ENCODE measurements around the gene COPS7A.

Gene COPS7A

GRCh38 chr12:6723607-6724408, at the start of gene COPS7A:
COPS7A (plus strand) TSS chr12:6724046; CDS start chr12:6724657, 611 bp downstream.
- Histone ChIP-seq H3K27me3 (ENCODE audit: insufficient read depth, insufficient read length) (no peaks in the 10 kb centered on the region), H3K9me3 (ENCODE audit: insufficient read depth, low read length) (no peaks in the 10 kb centered on the region), H3K4me1 (ENCODE audit: insufficient read depth, insufficient read length) (peaks cover 2% of the 10 kb centered on the region), H3K9ac (ENCODE audit: insufficient read length, low read depth) (peak within 1 kb of the TSS; percentile 92), H3K4me3 (ENCODE audit: insufficient read length, low read depth) (peak within 1 kb of the TSS; percentile 80), H3K36me3 (ENCODE audit: insufficient read depth, insufficient read length, low read length) (peaks cover 29% of the 10 kb centered on the region)
- peak; percentile 100 for DNase-seq (ENCODE audit: low read depth, low spot score)
- TF ChIP-seq SUZ12 (IDR thresholded peaks at IDR 0.05; ENCODE audit: extremely low read depth, insufficient read depth, insufficient read length), result no peak
- peak; percentile 48 for TF ChIP-seq YY1 (IDR thresholded peaks at IDR 0.05; ENCODE audit: insufficient read depth, insufficient read length)
- TF ChIP-seq ZNF274 (IDR thresholded peaks at IDR 0.05; ENCODE audit: low read depth, low read length), result no peak

GRCh38 chr12:6676962-6677361, 46.9 kb upstream of the COPS7A start:
- no peak for DNase-seq (ENCODE audit: low read depth, low spot score)
- Histone ChIP-seq H3K9me3 (ENCODE audit: insufficient read depth, low read length) (no peaks in the 10 kb centered on the region), H3K4me3 (ENCODE audit: insufficient read length, low read depth) (no peak overlapping the region), H3K27me3 (ENCODE audit: insufficient read depth, insufficient read length) (no peaks in the 10 kb centered on the region), H3K36me3 (ENCODE audit: insufficient read depth, insufficient read length, low read length) (peaks cover 98% of the 10 kb centered on the region), H3K9ac (ENCODE audit: insufficient read length, low read depth) (no peak overlapping the region), H3K4me1 (ENCODE audit: insufficient read depth, insufficient read length) (no peaks in the 10 kb centered on the region)
- no peak for TF ChIP-seq YY1 (IDR thresholded peaks at IDR 0.05; ENCODE audit: insufficient read depth, insufficient read length)
- no peak for TF ChIP-seq ZNF274 (IDR thresholded peaks at IDR 0.05; ENCODE audit: low read depth, low read length)
- no peak for TF ChIP-seq SUZ12 (IDR thresholded peaks at IDR 0.05; ENCODE audit: extremely low read depth, insufficient read depth, insufficient read length)

- DNase-seq (ENCODE audit: low read depth, low spot score), result peak; percentile 76
- TF ChIP-seq ZNF274 (IDR thresholded peaks at IDR 0.05; ENCODE audit: low read depth, low read length), result no peak
- TF ChIP-seq YY1 (IDR thresholded peaks at IDR 0.05; ENCODE audit: insufficient read depth, insufficient read length), result no peak
- no peak for TF ChIP-seq SUZ12 (IDR thresholded peaks at IDR 0.05; ENCODE audit: extremely low read depth, insufficient read depth, insufficient read length)
- H3K27me3 ChIP-seq (ENCODE audit: insufficient read depth, insufficient read length), result no peaks in the 10 kb centered on the region
- H3K9me3 ChIP-seq (ENCODE audit: insufficient read depth, low read length), result no peaks in the 10 kb centered on the region
- H3K36me3 ChIP-seq (ENCODE audit: insufficient read depth, insufficient read length, low read length), result peaks cover 68% of the 10 kb centered on the region
- no peak overlapping the region for H3K9ac ChIP-seq (ENCODE audit: insufficient read length, low read depth)
- no peak overlapping the region for H3K4me3 ChIP-seq (ENCODE audit: insufficient read length, low read depth)
- peaks cover 2% of the 10 kb centered on the region for H3K4me1 ChIP-seq (ENCODE audit: insufficient read depth, insufficient read length)
Observed at GRCh38 chr12:6684609-6685008, 39.2 kb upstream of the COPS7A start.

GRCh38 chr12:6685814-6686213, 38.0 kb upstream of the COPS7A start:
- H3K27me3 ChIP-seq (ENCODE audit: insufficient read depth, insufficient read length), result no peaks in the 10 kb centered on the region
- no peak for DNase-seq (ENCODE audit: low read depth, low spot score)
- H3K9me3 ChIP-seq (ENCODE audit: insufficient read depth, low read length), result no peaks in the 10 kb centered on the region
- no peak overlapping the region for H3K9ac ChIP-seq (ENCODE audit: insufficient read length, low read depth)
- H3K4me3 ChIP-seq (ENCODE audit: insufficient read length, low read depth), result no peak overlapping the region
- peaks cover 2% of the 10 kb centered on the region for H3K4me1 ChIP-seq (ENCODE audit: insufficient read depth, insufficient read length)
- TF ChIP-seq ZNF274 (IDR thresholded peaks at IDR 0.05; ENCODE audit: low read depth, low read length), result no peak
- TF ChIP-seq YY1 (IDR thresholded peaks at IDR 0.05; ENCODE audit: insufficient read depth, insufficient read length), result no peak
- no peak for TF ChIP-seq SUZ12 (IDR thresholded peaks at IDR 0.05; ENCODE audit: extremely low read depth, insufficient read depth, insufficient read length)
- peaks cover 59% of the 10 kb centered on the region for H3K36me3 ChIP-seq (ENCODE audit: insufficient read depth, insufficient read length, low read length)

- TF ChIP-seq SUZ12 (IDR thresholded peaks at IDR 0.05; ENCODE audit: extremely low read depth, insufficient read depth, insufficient read length) (no peak), YY1 (IDR thresholded peaks at IDR 0.05; ENCODE audit: insufficient read depth, insufficient read length) (no peak), ZNF274 (IDR thresholded peaks at IDR 0.05; ENCODE audit: low read depth, low read length) (no peak)
- Histone ChIP-seq H3K4me3 (ENCODE audit: insufficient read length, low read depth) (peak overlapping the region; percentile 94), H3K36me3 (ENCODE audit: insufficient read depth, insufficient read length, low read length) (peaks cover 52% of the 10 kb centered on the region), H3K9me3 (ENCODE audit: insufficient read depth, low read length) (peaks cover 8% of the 10 kb centered on the region; the same call in 1 of the 2 replicates), H3K9ac (ENCODE audit: insufficient read length, low read depth) (peak overlapping the region; percentile 99), H3K4me1 (ENCODE audit: insufficient read depth, insufficient read length) (peaks cover 8% of the 10 kb centered on the region), H3K27me3 (ENCODE audit: insufficient read depth, insufficient read length) (no peaks in the 10 kb centered on the region)
- DNase-seq (ENCODE audit: low read depth, low spot score), result peak; percentile 43
Observed at GRCh38 chr12:6688543-6688998, 35.3 kb upstream of the COPS7A start.

- peak; percentile 100 for DNase-seq (ENCODE audit: low read depth, low spot score)
- Histone ChIP-seq H3K4me1 (ENCODE audit: insufficient read depth, insufficient read length) (peaks cover 8% of the 10 kb centered on the region), H3K4me3 (ENCODE audit: insufficient read length, low read depth) (peak within 1 kb of the TSS; percentile 94), H3K36me3 (ENCODE audit: insufficient read depth, insufficient read length, low read length) (peaks cover 50% of the 10 kb centered on the region), H3K9ac (ENCODE audit: insufficient read length, low read depth) (peak within 1 kb of the TSS; percentile 99), H3K9me3 (ENCODE audit: insufficient read depth, low read length) (peaks cover 8% of the 10 kb centered on the region; the same call in 1 of the 2 replicates), H3K27me3 (ENCODE audit: insufficient read depth, insufficient read length) (no peaks in the 10 kb centered on the region)
- TF ChIP-seq YY1 (IDR thresholded peaks at IDR 0.05; ENCODE audit: insufficient read depth, insufficient read length) (no peak), ZNF274 (IDR thresholded peaks at IDR 0.05; ENCODE audit: low read depth, low read length) (no peak), SUZ12 (IDR thresholded peaks at IDR 0.05; ENCODE audit: extremely low read depth, insufficient read depth, insufficient read length) (no peak)
Observed at GRCh38 chr12:6688999-6689882, 34.6 kb upstream of the COPS7A start, which contains the start of gene ZNF384. ZNF384 (minus strand) TSS chr12:6689375; CDS start chr12:6679520, 9,855 bp downstream.
